MM.1S (cell line): ENCODE measurements around the gene ZNF425.

Source experiments
- DNase-seq: peaks from one replicate; pipeline ENCODE4 v3.0.0-alpha.2; 2015
- H2AFZ ChIP-seq: fragments of 300-600 bp; sonication (generic); 2 replicates; pipeline ENCODE4 v1.6.0; 2016; ENCODE audit warnings: antibody characterized with exemption, low read length
- H3F3A ChIP-seq: fragments of 300-600 bp; sonication (generic); 2 replicates; pipeline ENCODE4 v1.6.1; 2016; ENCODE audit warnings: mild to moderate bottlenecking, antibody characterized with exemption, low read length, moderate library complexity, mixed read lengths; ENCODE audit not compliant: insufficient read depth
- H3K27ac ChIP-seq: fragments of 300-600 bp; sonication (generic); 2 replicates; pipeline ENCODE4 v1.5.1; 2016; ENCODE audit warnings: mild to moderate bottlenecking, low read length
- H3K27me3 ChIP-seq: fragments of 300-600 bp; sonication (generic); replicated peaks from 2 replicates; pipeline ENCODE4 v1.6.0; 2016; ENCODE audit warnings: low read length; ENCODE audit not compliant: insufficient read depth
- H3K36me3 ChIP-seq: fragments of 300-600 bp; sonication (generic); replicated peaks from 2 replicates; pipeline ENCODE4 v1.6.1; 2016; ENCODE audit warnings: mild to moderate bottlenecking, low read length, mixed read lengths; ENCODE audit not compliant: insufficient read depth
- H3K4me1 ChIP-seq: fragments of 300-600 bp; sonication (generic); 2 replicates; pipeline ENCODE4 v1.6.1; 2016; ENCODE audit warnings: low read length, mixed read lengths
- H3K4me2 ChIP-seq: fragments of 300-600 bp; sonication (generic); 2 replicates; pipeline ENCODE4 v1.6.0; 2016; ENCODE audit warnings: low read depth, low read length
- H3K4me3 ChIP-seq: fragments of 300-600 bp; sonication (generic); 2 replicates; pipeline ENCODE4 v1.5.1; 2016; ENCODE audit warnings: low read length, mixed read lengths
- H3K79me2 ChIP-seq: fragments of 300-600 bp; sonication (generic); 2 replicates; pipeline ENCODE4 v1.6.1; 2016; ENCODE audit warnings: mixed run types, low read length, mixed read lengths
- H3K9ac ChIP-seq: fragments of 300-600 bp; sonication (generic); 2 replicates; pipeline ENCODE4 v1.6.1; 2016; ENCODE audit warnings: low read length, mixed read lengths
- H3K9me2 ChIP-seq: fragments of 300-600 bp; sonication (generic); replicated peaks from 2 replicates; pipeline ENCODE4 v1.6.1; 2016; ENCODE audit warnings: mild to moderate bottlenecking, low read length, mixed read lengths; ENCODE audit not compliant: insufficient read depth
- H3K9me3 ChIP-seq: fragments of 300-600 bp; sonication (generic); replicated peaks from 2 replicates; pipeline ENCODE4 v1.6.1; 2016; ENCODE audit warnings: mild to moderate bottlenecking, low read length, mixed read lengths; ENCODE audit not compliant: insufficient read depth
- H4K20me1 ChIP-seq: fragments of 300-600 bp; sonication (generic); 2 replicates; pipeline ENCODE4 v1.6.1; 2016; ENCODE audit warnings: mild to moderate bottlenecking, low read length, moderate library complexity, mixed read lengths; ENCODE audit not compliant: insufficient read depth
- EZH2 ChIP-seq: fragments of 300-600 bp; sonication (generic); optimal IDR thresholded peaks from 2 replicates; pipeline ENCODE3; 2017; ENCODE audit warnings: low read depth, mild to moderate bottlenecking, antibody characterized with exemption, low read length, mixed read lengths
- EZH2phosphoT487 ChIP-seq: fragments of 300-600 bp; sonication (generic); IDR thresholded peaks from 2 replicates; pipeline ENCODE4 v1.6.1; 2018; ENCODE audit warnings: antibody characterized with exemption, low read length
- TF ChIP-seq, protein P1 (sequence below): fragments of 300-600 bp; sonication (generic); IDR thresholded peaks from 2 replicates; pipeline ENCODE4 v1.5.1; 2016; ENCODE audit warnings: antibody characterized with exemption, low read length, mixed read lengths

The ZNF425 gene

DNA sequence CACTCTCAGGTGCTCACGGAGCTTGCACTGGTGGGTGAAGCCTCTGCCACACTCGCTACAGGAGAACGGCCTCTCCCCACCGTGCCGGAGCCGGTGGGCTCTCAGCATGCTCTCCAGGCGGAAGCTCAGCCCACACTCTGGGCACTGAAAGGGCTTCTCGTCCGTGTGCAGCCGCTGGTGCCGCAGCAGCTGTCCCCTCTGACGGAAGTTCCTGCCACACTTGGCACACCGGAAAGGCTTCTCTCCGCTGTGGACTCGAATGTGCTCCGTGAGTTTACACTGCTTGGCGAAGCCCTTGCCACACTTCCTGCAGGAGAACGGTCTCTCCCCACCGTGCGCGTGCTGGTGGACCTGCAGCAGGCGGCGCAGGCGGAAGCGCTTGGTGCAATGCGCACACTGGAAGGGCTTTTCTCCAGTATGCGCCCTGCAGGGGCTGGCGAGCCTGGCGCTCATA lies 54.9 kb downstream of the ZNF425 start:
- Histone ChIP-seq H2AFZ (no peak overlapping the region), H3K79me2 (no peaks in the 10 kb centered on the region), H3K27me3 (no peaks in the 10 kb centered on the region), H3K4me2 (no peak overlapping the region), H3K9ac (no peak overlapping the region), H3K36me3 (no peaks in the 10 kb centered on the region), H3K4me3 (no peak overlapping the region), H3K9me2 (no peaks in the 10 kb centered on the region), H3K9me3 (no peaks in the 10 kb centered on the region), H3F3A (no peaks in the 10 kb centered on the region), H4K20me1 (no peaks in the 10 kb centered on the region), H3K27ac (no peak overlapping the region), H3K4me1 (no peaks in the 10 kb centered on the region)
- no peak for DNase-seq
- TF ChIP-seq EZH2phosphoT487 (no peak), EZH2 (no peak)
- TF ChIP-seq, protein P1, sequence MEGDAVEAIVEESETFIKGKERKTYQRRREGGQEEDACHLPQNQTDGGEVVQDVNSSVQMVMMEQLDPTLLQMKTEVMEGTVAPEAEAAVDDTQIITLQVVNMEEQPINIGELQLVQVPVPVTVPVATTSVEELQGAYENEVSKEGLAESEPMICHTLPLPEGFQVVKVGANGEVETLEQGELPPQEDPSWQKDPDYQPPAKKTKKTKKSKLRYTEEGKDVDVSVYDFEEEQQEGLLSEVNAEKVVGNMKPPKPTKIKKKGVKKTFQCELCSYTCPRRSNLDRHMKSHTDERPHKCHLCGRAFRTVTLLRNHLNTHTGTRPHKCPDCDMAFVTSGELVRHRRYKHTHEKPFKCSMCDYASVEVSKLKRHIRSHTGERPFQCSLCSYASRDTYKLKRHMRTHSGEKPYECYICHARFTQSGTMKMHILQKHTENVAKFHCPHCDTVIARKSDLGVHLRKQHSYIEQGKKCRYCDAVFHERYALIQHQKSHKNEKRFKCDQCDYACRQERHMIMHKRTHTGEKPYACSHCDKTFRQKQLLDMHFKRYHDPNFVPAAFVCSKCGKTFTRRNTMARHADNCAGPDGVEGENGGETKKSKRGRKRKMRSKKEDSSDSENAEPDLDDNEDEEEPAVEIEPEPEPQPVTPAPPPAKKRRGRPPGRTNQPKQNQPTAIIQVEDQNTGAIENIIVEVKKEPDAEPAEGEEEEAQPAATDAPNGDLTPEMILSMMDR: no peak

- Histone ChIP-seq H3F3A (0 out of 2 replicates have a peak, but pooled peaks cover 1% of the 10 kb centered on the region), H3K36me3 (no peaks in the 10 kb centered on the region), H3K4me1 (no peaks in the 10 kb centered on the region), H2AFZ (no peak overlapping the region), H4K20me1 (no peaks in the 10 kb centered on the region), H3K27me3 (no peaks in the 10 kb centered on the region), H3K79me2 (no peaks in the 10 kb centered on the region), H3K9ac (no peak overlapping the region), H3K9me3 (no peaks in the 10 kb centered on the region), H3K4me3 (no peak overlapping the region), H3K9me2 (no peaks in the 10 kb centered on the region), H3K27ac (no peak overlapping the region), H3K4me2 (no peak overlapping the region)
- TF ChIP-seq, protein P1: no peak
- no peak for TF ChIP-seq EZH2phosphoT487
- TF ChIP-seq EZH2: no peak
- no peak for DNase-seq
These were observed 55.6 kb downstream of the ZNF425 start for GRCh38 chr7:149070372-149071125.

- no peak for TF ChIP-seq EZH2phosphoT487
- TF ChIP-seq, protein P1: peak; percentile 33
- Histone ChIP-seq H3K9ac (no peak overlapping the region), H3K4me3 (no peak overlapping the region), H3K9me3 (no peaks in the 10 kb centered on the region), H3K27me3 (no peaks in the 10 kb centered on the region), H3K27ac (no peak overlapping the region), H3K4me2 (no peak overlapping the region), H2AFZ (no peak overlapping the region), H3K36me3 (no peaks in the 10 kb centered on the region), H4K20me1 (no peaks in the 10 kb centered on the region), H3K9me2 (no peaks in the 10 kb centered on the region), H3F3A (0 out of 2 replicates have a peak, but pooled peaks cover 8% of the 10 kb centered on the region), H3K79me2 (no peaks in the 10 kb centered on the region), H3K4me1 (no peaks in the 10 kb centered on the region)
- no peak for DNase-seq
These were observed 58.3 kb downstream of the ZNF425 start for GRCh38 chr7:149067869-149068268.
